IPS-NIHi11 (cell line): ENCODE measurements around the gene EPB41L4B.
"Not testable (repeated sequence)": the region's sequence is repeated elsewhere in the genome, so short reads cannot be mapped to it uniquely, and the experiment has no call there.

Experiments used
- DNase-seq: peaks from one replicate; pipeline ENCODE4 v3.0.0; 2012; ENCODE audit warnings: mixed read lengths, low spot score

EPB41L4B gene

DNA sequence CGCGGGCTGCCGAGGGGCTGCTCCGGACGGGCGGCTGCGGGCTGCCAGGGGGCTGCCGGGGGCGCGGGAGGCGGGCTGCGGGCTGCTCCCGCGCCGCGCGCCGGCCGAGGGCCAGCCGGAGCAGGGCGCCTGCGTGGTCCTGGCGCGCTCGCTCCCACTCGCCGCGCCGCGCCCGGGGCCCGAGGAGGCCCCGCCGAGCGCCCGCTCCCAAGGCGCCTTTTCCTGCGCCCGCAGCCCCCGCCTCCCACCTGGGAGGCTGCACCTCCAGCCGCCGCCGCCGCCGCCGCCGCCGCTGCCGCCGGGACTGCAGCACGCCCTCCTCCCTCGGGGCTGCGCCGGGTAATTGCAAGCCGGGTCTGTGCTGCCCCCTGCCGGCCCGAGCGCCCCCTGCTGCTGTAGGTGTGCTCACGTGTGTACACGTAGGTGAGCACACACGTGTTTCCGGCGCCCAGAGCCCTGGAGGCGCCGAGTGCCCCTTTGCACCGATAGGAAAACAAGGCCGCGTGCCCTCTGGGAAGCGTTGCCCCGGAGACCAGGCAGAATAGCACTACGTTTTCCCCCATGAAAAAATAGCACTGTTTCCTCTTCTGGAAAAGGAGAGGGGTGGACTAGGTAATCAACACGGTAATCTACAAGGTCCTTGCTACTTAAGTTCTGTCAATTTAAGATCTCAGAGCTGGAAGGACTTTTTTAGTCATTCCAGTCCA is at the start of gene EPB41L4B:
TSS of gene EPB41L4B (minus strand) at position 318 of the 707 bp plus-strand sequence. CDS start 613 bp downstream, outside the sequence.
- peak; percentile 88 for DNase-seq

GRCh38 chr9:109369285-109369684 is 48.4 kb upstream of the EPB41L4B start:
- no peak for DNase-seq

DNA sequence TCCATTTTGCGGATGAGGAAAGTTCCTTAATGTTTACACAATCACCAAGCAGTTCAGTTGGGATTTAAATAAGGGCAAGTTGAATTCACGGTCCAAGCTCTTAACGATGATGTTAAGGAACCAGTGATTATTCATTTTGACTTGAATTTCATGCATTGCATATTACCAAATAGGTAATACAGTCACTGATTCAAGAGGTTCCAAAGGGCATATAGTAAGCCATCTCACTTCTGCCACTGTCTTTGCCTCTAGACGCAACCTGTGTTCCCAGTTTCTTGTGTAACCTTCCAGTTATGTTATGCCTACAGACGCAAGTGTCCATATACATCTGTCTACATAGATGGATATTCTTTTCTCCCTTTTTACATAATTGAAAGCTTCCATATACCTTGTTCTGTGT is 39.9 kb upstream of the EPB41L4B start:
- no peak for DNase-seq

GRCh38 chr9:109358968-109359603 is 38.2 kb upstream of the EPB41L4B start:
- DNase-seq: not testable (repeated sequence)

- DNase-seq: peak; percentile 51
Measured at GRCh38 chr9:109355564-109356297, 34.9 kb upstream of the EPB41L4B start.

- no peak for DNase-seq
Measured at GRCh38 chr9:109354190-109354589, 33.3 kb upstream of the EPB41L4B start.

- DNase-seq: no peak
Measured at GRCh38 chr9:109351032-109351431, 30.2 kb upstream of the EPB41L4B start.

- no peak for DNase-seq
Measured at GRCh38 chr9:109349421-109349846, 28.6 kb upstream of the EPB41L4B start.

DNA sequence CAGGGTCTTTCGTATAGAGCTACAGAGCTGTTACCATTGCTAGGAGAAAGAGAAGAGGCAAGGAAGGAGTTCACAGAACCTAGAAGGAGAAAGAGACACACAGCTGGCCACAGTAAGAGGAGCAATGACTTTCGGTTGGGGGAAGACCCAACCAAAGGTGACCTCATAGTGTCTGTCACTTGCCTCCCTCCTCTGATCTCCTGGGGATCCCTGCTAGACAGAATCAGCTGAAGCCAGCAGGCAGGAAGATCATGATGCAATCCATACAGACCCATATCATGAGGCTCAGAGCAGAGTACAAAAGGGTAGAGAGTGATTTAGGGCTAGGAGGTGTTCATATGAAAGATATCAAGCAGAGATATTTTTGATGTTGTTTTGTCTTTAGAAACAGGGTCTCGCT is 26.0 kb upstream of the EPB41L4B start:
- no peak for DNase-seq

DNA sequence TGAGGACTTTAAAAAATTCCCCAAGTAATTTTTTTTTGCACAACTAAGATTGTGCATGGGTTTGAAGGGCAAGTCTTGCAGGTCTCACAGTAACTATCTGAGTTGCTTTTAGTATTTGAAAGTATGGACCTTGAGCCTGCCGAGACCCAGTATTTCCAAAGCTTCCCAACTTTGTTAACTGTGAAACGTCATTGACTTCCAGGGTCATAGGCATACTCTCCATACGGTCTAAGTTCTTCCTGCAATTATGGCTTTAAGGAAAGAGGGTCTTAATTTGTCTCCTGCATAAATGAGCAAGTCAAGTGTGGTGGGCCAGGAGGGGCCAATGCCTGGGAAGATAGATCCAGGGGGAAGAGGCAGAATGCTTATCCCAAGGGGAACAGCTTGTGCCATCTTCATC is 24.0 kb upstream of the EPB41L4B start:
- DNase-seq: no peak

GRCh38 chr9:109342878-109343277 is 22.0 kb upstream of the EPB41L4B start:
- DNase-seq: no peak

- no peak for DNase-seq
Measured at GRCh38 chr9:109341561-109341960, 20.7 kb upstream of the EPB41L4B start.

- DNase-seq: not testable (repeated sequence)
Measured at GRCh38 chr9:109340979-109341378, 20.1 kb upstream of the EPB41L4B start.

- no peak for DNase-seq
Measured at GRCh38 chr9:109336409-109336808, 15.6 kb upstream of the EPB41L4B start.

GRCh38 chr9:109335929-109336328 is 15.1 kb upstream of the EPB41L4B start:
- DNase-seq: no peak

DNA sequence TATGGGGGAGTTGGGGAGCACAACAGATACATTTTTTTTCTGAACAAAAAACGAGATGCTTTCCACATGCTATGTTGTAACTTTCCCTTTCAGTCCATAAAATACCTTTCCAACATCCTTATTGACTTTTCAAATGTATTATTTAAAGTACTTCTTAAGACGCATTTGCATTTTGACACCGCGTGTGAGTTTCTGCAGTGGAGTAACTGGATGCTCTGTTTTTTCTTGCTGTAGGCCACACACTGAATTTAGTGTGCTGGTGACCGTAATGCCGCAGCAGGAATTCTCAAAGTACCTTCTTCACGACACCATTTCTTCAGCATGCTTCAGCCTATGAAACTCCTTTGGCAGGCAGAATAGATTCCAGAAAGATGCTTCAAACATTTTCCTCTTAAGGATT is 14.3 kb upstream of the EPB41L4B start:
- no peak for DNase-seq

- DNase-seq: no peak
Measured at GRCh38 chr9:109331353-109331752, 10.5 kb upstream of the EPB41L4B start.

DNA sequence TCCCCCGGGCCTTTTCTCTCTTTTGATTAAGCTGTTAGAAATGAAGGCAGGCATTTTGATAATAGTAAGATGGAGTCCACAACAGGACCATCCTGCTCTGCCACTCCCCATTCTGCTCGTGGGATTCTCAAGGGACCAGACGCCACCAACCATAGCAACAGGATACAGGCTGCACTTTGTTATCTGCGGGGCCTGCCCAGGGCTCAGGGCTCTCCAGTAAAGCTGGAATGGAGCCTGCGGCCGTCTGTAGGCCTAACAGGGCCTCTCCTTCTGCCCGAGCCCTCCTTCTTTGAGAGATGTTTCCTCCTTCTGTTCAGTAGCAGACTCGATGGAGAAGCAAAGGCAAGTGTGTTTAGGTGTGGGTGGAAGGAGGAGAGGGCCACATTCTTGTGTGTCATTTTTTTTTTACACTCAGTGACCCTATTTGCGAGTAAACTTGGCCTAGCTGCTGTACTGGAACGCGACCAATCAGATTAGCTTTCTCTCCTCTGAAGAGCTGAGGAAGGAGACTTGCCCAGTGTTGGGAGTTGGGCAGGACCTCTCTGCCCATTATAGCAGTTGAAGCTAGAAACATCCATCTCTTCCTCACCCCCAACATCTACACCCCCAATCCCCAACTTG is 8.9 kb upstream of the EPB41L4B start:
- no peak for DNase-seq

- peak; percentile 47 for DNase-seq
Measured at GRCh38 chr9:109328978-109329637, 8.2 kb upstream of the EPB41L4B start.

GRCh38 chr9:109325089-109325488 is 4.2 kb upstream of the EPB41L4B start:
- no peak for DNase-seq

- DNase-seq: no peak
Measured at GRCh38 chr9:109323771-109324170, 2.9 kb upstream of the EPB41L4B start.

GRCh38 chr9:109321727-109322126 is 868 bp upstream of the EPB41L4B start:
- DNase-seq: no peak
